ENCODE results near the gene ACKR1.

The ACKR1 gene

DNA sequence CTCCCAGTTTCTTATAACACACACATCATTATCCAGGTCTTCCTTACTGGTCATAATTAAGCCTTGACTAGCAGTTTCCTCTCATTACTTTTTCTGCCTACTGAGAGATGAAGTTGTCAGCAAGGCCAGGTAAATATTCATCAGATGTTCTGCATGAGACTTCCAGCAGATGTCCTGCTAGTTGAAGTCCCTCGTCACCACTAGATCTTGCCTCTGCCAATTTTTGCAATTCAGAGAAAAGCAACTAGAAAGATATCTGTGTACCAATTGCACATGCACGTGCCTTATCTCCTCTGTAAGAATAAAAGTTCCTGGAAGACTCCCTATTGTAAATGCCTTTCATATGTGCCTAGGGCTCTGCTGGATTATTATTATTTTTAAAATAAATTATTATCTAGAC is 18.3 kb downstream of the ACKR1 start:
- DNase-seq, result no peak

DNA sequence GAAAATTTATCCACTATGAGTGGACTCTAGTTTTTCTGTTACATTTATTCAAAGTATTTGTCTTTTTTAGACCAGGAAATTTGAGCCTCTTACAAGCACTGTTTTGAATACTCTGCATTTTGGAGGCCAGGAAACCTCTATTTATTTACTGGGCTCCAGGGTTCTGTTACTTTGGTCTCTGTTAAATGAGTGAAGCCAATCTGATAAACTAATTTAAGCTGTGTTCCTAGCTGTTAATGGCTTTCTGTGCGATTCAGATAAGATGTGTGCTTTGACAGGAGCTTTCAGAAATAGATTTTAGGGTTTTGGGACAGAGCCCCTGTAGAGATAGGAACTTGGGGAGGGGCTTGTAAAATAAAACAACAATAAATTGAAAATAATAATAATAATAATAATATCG is 23.9 kb downstream of the ACKR1 start:
- no peak for DNase-seq

DNA sequence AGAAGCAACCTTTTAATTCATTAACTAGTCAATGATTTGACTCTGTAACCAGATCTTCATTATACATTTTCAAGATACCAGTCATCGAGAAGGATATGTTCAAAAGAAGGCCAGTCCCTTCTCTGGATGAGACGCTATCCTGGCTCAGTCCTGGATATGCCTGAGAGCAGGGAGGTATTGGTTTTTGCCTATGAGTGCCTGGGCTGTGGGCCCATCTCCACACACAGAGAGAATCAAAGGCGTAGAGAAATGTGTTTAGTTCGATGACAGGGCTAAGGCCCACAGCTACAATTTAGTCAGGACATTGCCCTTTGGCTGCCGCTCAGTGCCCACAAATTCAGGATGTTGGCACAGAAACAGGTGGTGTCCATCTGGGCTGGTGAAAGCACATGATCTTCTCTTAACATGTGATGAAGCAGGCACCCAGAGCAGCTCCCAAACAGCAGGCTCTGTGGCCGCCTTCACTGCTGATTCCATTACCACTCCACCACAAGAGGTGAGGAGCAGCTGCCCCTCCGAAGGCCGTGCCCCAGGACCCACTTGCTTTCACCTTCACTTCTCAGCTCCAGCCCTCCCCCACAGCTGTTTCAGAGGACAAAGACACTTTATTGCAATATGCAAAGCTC is 24.7 kb downstream of the ACKR1 start:
- no peak for DNase-seq

DNA sequence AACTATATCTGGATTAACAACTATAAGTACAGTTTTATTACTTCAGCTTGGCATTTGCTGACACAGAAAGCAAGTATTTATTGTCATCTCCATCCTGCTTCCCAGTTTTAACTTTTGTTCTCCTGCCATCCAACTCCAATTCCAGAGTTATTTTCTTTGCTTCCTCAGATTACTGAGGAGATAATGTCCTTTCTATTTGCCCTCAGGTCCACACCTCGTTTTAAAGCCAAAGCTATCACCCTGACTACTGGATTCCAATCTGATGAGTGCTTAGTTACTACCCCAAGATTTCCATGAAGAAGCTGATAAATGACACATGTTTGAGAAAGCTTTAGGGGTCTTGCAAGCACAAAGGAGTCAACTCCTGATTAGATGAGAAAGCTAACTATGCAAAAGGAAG is 25.2 kb downstream of the ACKR1 start:
- no peak for DNase-seq

DNA sequence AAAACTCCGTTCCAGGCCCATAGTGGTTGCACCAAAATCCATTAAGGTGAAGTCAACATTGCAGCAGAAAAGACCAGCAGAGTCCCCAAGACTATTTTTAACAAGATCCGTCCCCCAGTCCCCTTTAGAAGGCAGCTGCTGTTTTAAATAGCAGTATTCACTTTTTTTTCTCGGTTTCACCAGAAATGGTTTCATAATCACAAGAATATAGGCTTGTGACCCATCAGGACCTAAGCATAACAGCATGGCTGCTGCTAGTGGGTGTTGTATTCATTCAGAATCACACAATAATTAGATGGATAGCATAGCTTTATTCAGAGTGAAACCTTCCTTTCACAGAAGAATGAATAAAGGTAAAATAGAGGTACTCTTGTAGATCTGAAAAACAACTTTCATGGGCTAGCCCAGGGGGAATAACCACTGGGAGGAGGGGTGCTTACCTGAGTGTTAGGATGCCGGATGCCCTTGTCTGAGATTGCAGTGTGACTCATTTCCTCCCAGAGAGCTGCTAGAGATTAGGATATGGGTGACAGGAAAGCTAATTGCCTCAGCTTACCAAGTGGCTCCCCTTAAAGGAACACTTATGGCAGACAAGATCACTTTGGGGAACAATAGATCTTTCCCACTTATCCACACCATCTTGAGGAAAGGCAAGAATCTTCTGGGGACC is 35.0 kb downstream of the ACKR1 start:
- no peak for DNase-seq

DNA sequence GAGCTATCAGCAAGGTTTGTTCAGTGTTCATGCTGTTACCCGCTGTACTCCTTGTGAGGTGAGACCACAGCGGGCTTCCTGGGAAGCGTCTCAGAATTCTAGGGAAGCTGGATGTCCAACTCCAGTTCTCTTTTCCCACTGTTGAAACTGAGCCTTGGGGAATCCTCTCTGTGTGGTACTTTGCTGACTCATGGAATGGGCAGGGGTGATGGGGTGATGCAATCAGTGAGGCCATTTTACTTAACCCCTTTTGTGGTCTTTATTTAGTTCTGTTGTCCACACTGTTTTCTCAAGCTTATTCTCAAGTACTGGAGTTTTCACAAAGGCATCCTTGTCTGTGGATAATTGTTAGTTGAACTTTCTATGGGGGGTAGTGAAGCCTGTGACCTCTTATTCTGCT is 42.6 kb downstream of the ACKR1 start:
- DNase-seq, result no peak

DNA sequence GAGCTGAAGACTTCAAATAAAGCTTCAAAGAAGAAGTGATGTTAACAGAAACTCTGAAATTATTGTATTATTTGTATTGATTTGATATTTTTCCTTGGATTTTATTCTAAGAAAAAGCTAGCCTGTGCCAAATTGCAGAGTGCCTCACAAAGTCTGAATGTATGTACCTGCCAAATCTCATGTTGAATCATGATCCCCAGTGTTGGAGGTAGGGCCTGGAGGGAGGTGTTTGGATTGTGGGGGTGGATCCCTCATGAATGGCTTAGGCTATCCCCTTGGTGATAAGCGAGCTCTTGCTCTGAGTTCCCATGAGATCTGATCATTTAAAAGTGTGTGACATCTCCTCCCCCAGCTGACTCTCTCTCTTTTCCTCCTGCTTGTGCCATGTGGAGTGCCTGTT is 43.6 kb downstream of the ACKR1 start:
- no peak for DNase-seq

DNA sequence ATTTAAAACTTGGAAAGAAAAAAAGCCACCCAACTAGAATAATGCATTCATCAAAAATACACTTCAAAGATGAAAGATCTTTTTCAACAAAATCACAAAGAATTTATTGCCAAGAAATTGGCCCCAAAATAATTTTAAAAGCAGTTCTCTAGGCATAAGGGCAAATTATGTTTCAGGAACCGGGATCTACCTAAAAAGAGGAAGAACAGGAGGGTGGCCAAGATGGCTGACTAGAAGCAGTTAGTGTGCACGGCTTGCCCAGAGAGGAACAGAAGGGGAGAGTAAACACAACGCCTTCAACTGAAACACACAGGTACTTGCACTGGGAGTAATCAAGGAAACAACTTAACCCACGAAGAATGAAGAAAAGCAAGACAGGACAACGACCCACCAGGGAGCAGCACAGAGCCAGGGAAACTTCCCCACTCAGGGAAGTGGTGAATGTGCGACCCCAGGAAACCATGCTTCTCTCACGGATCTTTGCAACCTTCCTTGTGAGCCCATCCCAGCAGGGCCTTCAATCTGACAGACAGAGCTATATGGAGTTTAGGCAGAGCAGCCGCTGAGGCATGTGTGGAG is 46.1 kb downstream of the ACKR1 start:
- no peak for DNase-seq

Data from stimulated activated naive CD4-positive, alpha-beta T cell treated with Interleukin-2 at 50 U/mL for 16 hours (primary cell).